Neuronal stem cell (in vitro differentiated cells): ENCODE measurements around the gene PRPF6.

Experiments used
- DNase-seq: peaks from one replicate; pipeline ENCODE4 v3.0.0-alpha.2; 2013; ENCODE audit warnings: low spot score
- H2AFZ ChIP-seq: one replicate; pipeline ENCODE4 v1.6.1; 2013; ENCODE audit warnings: mild to moderate bottlenecking, low read length, inconsistent platforms
- H2AK5ac ChIP-seq: 2 replicates; pipeline ENCODE4 v1.6.1; 2013; ENCODE audit warnings: low read depth, mild to moderate bottlenecking, inconsistent platforms, low read length, moderate library complexity, mixed read lengths
- H2BK120ac ChIP-seq: 2 replicates; pipeline ENCODE4 v1.6.1; 2013; ENCODE audit warnings: low read depth, mild to moderate bottlenecking, inconsistent platforms, low read length, moderate library complexity, mixed read lengths
- H2BK12ac ChIP-seq: one replicate; pipeline ENCODE4 v1.6.1; 2013; ENCODE audit warnings: low read length, inconsistent platforms
- H2BK15ac ChIP-seq: 2 replicates; pipeline ENCODE4 v1.6.1; 2013; ENCODE audit warnings: mild to moderate bottlenecking, low read length, inconsistent platforms, mixed read lengths
- H2BK5ac ChIP-seq: one replicate; pipeline ENCODE4 v1.6.1; 2013; ENCODE audit warnings: inconsistent platforms, mild to moderate bottlenecking, low read length, moderate library complexity
- H3K14ac ChIP-seq: one replicate; pipeline ENCODE4 v1.6.1; 2013; ENCODE audit warnings: low read length, inconsistent platforms
- H3K18ac ChIP-seq: 2 replicates; pipeline ENCODE4 v1.6.1; 2013; ENCODE audit warnings: low read length, inconsistent platforms
- H3K23ac ChIP-seq: 2 replicates; pipeline ENCODE4 v1.6.1; 2013; ENCODE audit warnings: low read depth, mild to moderate bottlenecking, mixed read lengths, low read length, inconsistent platforms; ENCODE audit not compliant: poor library complexity
- H3K27ac ChIP-seq: replicated peaks from 3 replicates; pipeline ENCODE4 v1.5.1; 2013; ENCODE audit warnings: low read length, inconsistent platforms
- H3K27me3 ChIP-seq, 3 experiments: 2 replicates each; pipeline ENCODE4 v1.6.1; 2013; ENCODE audit warnings: low read length in 3 of 3, mild to moderate bottlenecking in 2 of 3, inconsistent platforms in 1 of 3, low read depth in 1 of 3, mixed read lengths in 1 of 3, moderate library complexity in 1 of 3; ENCODE audit not compliant: control insufficient read depth in 3 of 3, insufficient read depth in 3 of 3
- H3K36me3 ChIP-seq, 2 donors: replicated peaks in 1 of 2; 2 replicates each; pipeline ENCODE4 v1.6.1; 2013; ENCODE audit warnings: low read length in 2 of 2; ENCODE audit not compliant: control insufficient read depth in 2 of 2, insufficient read depth in 2 of 2
- H3K4ac ChIP-seq: 2 replicates; pipeline ENCODE4 v1.6.1; 2013; ENCODE audit warnings: inconsistent platforms, mild to moderate bottlenecking, low read length, moderate library complexity
- H3K4me1 ChIP-seq, 2 donors: 1 replicate in 1 of 2; 2 replicates in 1 of 2; pipeline ENCODE4 v1.6.1; 2013; ENCODE audit warnings: low read length in 2 of 2, low read depth in 1 of 2; ENCODE audit not compliant: control insufficient read depth in 2 of 2, insufficient read depth in 1 of 2
- H3K4me2 ChIP-seq: one replicate; pipeline ENCODE4 v1.6.1; 2013; ENCODE audit warnings: mild to moderate bottlenecking, low read length, inconsistent platforms; ENCODE audit not compliant: insufficient read depth, poor library complexity, severe bottlenecking
- H3K4me3 ChIP-seq, 2 donors: 2 replicates each; pipeline ENCODE4 v1.5.1; 2013; ENCODE audit warnings: low read length in 2 of 2, mild to moderate bottlenecking in 2 of 2, inconsistent platforms in 1 of 2, moderate library complexity in 1 of 2
- H3K79me1 ChIP-seq: one replicate; pipeline ENCODE4 v1.6.1; 2013; ENCODE audit warnings: low read depth, mild to moderate bottlenecking, inconsistent platforms, low read length, moderate library complexity
- H3K9ac ChIP-seq: one replicate; pipeline ENCODE4 v1.6.1; 2013; ENCODE audit warnings: mild to moderate bottlenecking, low read depth, low read length, inconsistent platforms; ENCODE audit not compliant: poor library complexity
- H3K9me3 ChIP-seq, 2 donors: replicated peaks in 1 of 2; 2 replicates each; pipeline versions ENCODE3 to v1.6.1; 2013; ENCODE audit warnings: low read length in 2 of 2, mild to moderate bottlenecking in 2 of 2, inconsistent platforms in 1 of 2, low read depth in 1 of 2, mixed read lengths in 1 of 2, moderate library complexity in 1 of 2; ENCODE audit not compliant: control insufficient read depth in 2 of 2, insufficient read depth in 1 of 2
- H4K8ac ChIP-seq: one replicate; pipeline ENCODE4 v1.6.1; 2013; ENCODE audit warnings: low read depth, mild to moderate bottlenecking, inconsistent platforms, low read length, moderate library complexity
- H4K91ac ChIP-seq: one replicate; pipeline ENCODE4 v1.6.1; 2013; ENCODE audit warnings: low read length, low read depth, mild to moderate bottlenecking, inconsistent platforms; ENCODE audit not compliant: poor library complexity
- WGBS, 2 donors: extraction: QIAGEN DNeasy Blood & Tissue Kit; methylation state at CpG; one replicate each; pipeline ENCODE4 v1.1.7; 2013; ENCODE audit warnings: missing lambda C conversion rate in 2 of 2, mixed read lengths in 1 of 2; ENCODE audit not compliant: insufficient read length in 2 of 2, insufficient replicate concordance in 1 of 2; ENCODE audit errors: extremely low coverage in 2 of 2; 5-methylcytosine and 5-hydroxymethylcytosine counted together

The PRPF6 gene

DNA sequence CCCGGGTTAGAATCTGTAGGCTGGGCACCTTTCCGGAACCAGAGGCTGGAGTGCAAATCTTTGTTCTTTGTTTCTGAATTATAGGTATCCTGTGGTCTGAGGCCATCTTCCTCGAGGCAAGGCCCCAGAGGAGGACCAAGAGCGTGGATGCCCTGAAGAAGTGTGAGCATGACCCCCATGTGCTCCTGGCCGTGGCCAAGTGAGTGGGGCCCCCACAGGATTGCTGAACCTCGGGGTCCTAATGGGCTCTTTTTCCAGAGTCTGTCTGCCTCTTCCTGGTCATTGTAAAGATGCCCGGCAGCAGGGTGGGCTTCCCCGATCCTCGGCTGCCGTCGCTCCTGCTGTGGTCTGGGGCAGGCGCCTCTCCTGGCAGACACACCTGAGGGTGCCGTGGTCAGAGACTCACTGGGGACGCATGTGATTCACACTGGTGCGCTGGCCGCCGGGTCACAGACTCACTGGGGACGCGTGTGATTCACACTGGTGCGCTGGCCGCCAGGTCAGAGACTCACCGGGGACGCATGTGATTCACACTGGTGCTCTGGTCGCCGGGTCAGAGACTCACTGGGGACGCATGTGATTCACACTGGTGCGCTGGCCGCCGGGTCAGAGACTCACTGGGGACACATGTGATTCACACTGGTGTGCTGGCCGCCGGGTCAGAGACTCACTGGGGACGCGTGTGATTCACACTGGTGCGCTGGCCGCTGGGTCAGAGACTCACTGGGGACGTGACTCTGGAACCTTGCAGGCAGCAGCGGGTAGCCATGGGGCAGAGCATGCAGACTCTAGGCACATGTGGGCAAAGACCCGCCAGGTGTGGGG lies 48.6 kb downstream of the PRPF6 start:
- H3K36me3 ChIP-seq, result peaks cover 65 to 92% of the 10 kb centered on the region in 2 donors
- H2BK120ac ChIP-seq, result no peak overlapping the region
- peak overlapping the region; percentile 21 for H3K9ac ChIP-seq
- H4K8ac ChIP-seq, result no peak overlapping the region
- H3K27me3 ChIP-seq, result no peaks in the 10 kb centered on the region
- H3K23ac ChIP-seq, result no peak overlapping the region
- no peak overlapping the region for H2BK15ac ChIP-seq
- H3K79me1 ChIP-seq, result peaks cover 9% of the 10 kb centered on the region
- H2BK12ac ChIP-seq, result no peak overlapping the region
- H3K4ac ChIP-seq, result no peak overlapping the region
- H3K27ac ChIP-seq, result no peak overlapping the region
- H3K4me3 ChIP-seq, result no peak overlapping the region
- no peak overlapping the region for H3K4me2 ChIP-seq
- no peak overlapping the region for H2AFZ ChIP-seq
- H3K4me1 ChIP-seq, result no peaks in the 10 kb centered on the region
- H2BK5ac ChIP-seq, result no peak overlapping the region
- H4K91ac ChIP-seq, result no peak overlapping the region
- H3K14ac ChIP-seq, result no peak overlapping the region
- no peaks in the 10 kb centered on the region for H3K9me3 ChIP-seq
- no peak overlapping the region for H3K18ac ChIP-seq
- no peak for DNase-seq
- no CpG with 5 or more reads among the region's 38 CpGs for WGBS, 2 donors
- H2AK5ac ChIP-seq, result no peak overlapping the region

DNA sequence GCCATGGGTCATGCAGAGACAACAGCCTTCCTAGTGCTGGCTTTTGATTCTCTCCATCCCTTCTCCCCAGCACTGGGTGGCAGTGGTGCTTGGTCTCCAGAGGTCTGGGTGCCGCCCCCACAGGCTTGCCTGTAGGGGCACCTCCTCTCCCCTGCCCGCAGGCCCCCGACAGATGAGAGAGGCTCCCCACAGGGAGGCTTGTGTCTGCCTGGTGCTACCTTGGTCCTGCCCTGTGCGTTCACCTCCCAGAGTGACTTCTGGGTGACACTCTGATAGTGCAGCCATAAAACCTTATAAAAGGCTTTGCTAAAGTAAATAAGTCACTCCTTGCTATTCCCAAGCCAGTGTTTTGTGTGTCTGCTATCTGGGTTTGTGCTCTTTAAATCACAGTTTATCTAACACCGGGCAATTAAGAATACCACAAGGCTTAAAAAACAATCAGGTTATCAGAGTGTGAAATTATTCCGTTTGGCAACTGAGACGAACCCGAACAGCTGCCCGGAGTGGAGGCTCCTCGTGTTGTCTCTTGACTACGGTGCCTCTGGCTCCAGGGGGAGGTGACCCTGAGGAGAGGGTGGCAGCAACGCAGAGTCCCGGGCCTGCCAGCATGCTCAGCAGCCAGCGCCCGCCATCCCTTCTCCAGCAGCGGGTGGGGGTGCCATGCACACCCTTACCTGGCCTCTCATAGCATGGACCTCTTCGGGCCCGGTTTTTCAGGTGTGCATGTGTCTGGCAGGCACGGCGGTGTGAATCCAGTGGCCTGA lies 49.6 kb downstream of the PRPF6 start:
- no peak overlapping the region for H3K4ac ChIP-seq
- peaks cover 58 to 92% of the 10 kb centered on the region in 2 donors for H3K36me3 ChIP-seq
- H2BK120ac ChIP-seq, result no peak overlapping the region
- no peak overlapping the region for H3K14ac ChIP-seq
- no peak overlapping the region for H4K8ac ChIP-seq
- no peak overlapping the region for H3K23ac ChIP-seq
- no peak overlapping the region for H2BK5ac ChIP-seq
- peaks cover 9% of the 10 kb centered on the region for H3K79me1 ChIP-seq
- WGBS, 2 donors, result no CpG with 5 or more reads among the region's 20 CpGs
- no peak overlapping the region for H2AK5ac ChIP-seq
- H3K18ac ChIP-seq, result no peak overlapping the region
- DNase-seq, result no peak
- no peak overlapping the region for H2BK15ac ChIP-seq
- H3K9ac ChIP-seq, result no peak overlapping the region
- H2BK12ac ChIP-seq, result no peak overlapping the region
- H2AFZ ChIP-seq, result no peak overlapping the region
- H3K27ac ChIP-seq, result no peak overlapping the region
- no peak overlapping the region for H4K91ac ChIP-seq
- no peaks in the 10 kb centered on the region for H3K27me3 ChIP-seq
- no peaks in the 10 kb centered on the region for H3K9me3 ChIP-seq
- H3K4me3 ChIP-seq, result no peak overlapping the region
- H3K4me1 ChIP-seq, result no peaks in the 10 kb centered on the region
- H3K4me2 ChIP-seq, result no peak overlapping the region

DNA sequence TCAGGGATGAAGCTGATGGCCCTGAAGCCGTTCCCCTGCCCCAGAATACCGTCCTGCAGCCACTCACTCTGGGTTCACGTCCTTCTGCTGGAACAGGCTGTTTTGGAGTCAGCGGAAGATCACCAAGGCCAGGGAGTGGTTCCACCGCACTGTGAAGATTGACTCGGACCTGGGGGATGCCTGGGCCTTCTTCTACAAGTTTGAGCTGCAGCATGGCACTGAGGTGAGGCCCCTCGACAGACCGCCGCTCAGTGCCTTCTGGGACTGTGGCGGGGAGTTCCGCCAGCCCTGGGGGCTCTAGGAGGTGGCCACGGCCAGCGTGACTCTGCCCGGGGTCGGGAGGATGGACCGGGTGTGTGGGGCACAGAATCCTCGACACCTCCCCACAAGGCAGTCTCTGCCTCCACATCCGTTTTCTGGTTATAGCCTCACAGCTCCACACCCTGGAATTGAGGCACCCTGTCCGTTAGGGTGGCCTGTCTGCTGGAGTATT lies 50.9 kb downstream of the PRPF6 start:
- no CpG with 5 or more reads among the region's 19 CpGs for WGBS, 2 donors
- peaks cover 10 to 12% of the 10 kb centered on the region in 2 donors for H3K4me1 ChIP-seq
- no peak overlapping the region for H3K4me3 ChIP-seq
- H3K36me3 ChIP-seq, result peaks cover 52 to 80% of the 10 kb centered on the region in 2 donors
- H2AK5ac ChIP-seq, result no peak overlapping the region
- no peaks in the 10 kb centered on the region for H3K9me3 ChIP-seq
- H3K14ac ChIP-seq, result no peak overlapping the region
- no peak overlapping the region for H3K18ac ChIP-seq
- no peak overlapping the region for H4K91ac ChIP-seq
- H3K23ac ChIP-seq, result no peak overlapping the region
- H4K8ac ChIP-seq, result no peak overlapping the region
- H3K27me3 ChIP-seq, result peaks cover 0 to 1% (median 0%) of the 10 kb centered on the region in 3 experiments
- no peak overlapping the region for H3K9ac ChIP-seq
- H3K4ac ChIP-seq, result no peak overlapping the region
- H3K27ac ChIP-seq, result no peak overlapping the region
- H2BK120ac ChIP-seq, result no peak overlapping the region
- no peak overlapping the region for H3K4me2 ChIP-seq
- H2BK12ac ChIP-seq, result no peak overlapping the region
- H3K79me1 ChIP-seq, result peaks cover 8% of the 10 kb centered on the region
- H2BK15ac ChIP-seq, result no peak overlapping the region
- no peak for DNase-seq
- H2AFZ ChIP-seq, result no peak overlapping the region
- H2BK5ac ChIP-seq, result no peak overlapping the region
